ENCODE measurements around the gene AGPAT3.

DNA sequence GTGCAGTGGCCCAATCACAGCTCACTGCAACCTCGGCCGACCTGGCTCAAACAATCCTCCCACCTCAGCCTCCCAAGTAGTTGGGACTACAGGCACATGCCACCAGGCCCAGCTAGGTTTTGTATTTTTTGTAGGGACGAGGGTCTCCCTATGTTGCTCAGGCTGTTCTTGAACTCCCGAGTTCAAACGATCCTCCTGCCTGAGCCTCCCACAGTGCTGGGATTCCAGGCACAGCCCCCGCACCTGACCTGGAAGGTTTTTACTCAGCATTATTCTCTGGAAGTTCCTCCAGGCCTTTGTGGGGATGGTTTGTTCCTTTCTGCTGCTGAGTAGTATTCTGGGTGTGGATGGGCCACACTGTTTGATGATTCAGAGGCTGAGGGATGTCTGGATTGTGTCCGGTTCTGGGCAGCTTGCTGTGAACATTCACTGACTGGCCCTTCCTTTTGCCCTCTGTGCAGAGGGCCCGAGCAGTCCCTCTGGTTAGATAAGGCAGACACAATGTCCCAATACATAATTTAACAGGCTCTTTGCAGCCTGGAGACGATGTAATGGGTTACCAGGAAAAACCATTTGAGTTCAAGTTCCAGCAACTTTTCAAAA, 141.1 kb downstream of the AGPAT3 start:
- TF ChIP-seq, protein P1, sequence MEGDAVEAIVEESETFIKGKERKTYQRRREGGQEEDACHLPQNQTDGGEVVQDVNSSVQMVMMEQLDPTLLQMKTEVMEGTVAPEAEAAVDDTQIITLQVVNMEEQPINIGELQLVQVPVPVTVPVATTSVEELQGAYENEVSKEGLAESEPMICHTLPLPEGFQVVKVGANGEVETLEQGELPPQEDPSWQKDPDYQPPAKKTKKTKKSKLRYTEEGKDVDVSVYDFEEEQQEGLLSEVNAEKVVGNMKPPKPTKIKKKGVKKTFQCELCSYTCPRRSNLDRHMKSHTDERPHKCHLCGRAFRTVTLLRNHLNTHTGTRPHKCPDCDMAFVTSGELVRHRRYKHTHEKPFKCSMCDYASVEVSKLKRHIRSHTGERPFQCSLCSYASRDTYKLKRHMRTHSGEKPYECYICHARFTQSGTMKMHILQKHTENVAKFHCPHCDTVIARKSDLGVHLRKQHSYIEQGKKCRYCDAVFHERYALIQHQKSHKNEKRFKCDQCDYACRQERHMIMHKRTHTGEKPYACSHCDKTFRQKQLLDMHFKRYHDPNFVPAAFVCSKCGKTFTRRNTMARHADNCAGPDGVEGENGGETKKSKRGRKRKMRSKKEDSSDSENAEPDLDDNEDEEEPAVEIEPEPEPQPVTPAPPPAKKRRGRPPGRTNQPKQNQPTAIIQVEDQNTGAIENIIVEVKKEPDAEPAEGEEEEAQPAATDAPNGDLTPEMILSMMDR (IDR thresholded peaks at IDR 0.05): no peak
- no peak for TF ChIP-seq EZH2phosphoT487 (IDR thresholded peaks at IDR 0.05)
